NB4 (cell line): ENCODE data around the gene ZNF628.
"Not testable (repeated sequence)": the region's sequence is repeated elsewhere in the genome, so short reads cannot be mapped to it uniquely, and the experiment has no call there.

Source experiments
- DNase-seq: peaks from one replicate; pipeline ENCODE4 v3.0.0; 2010; ENCODE audit warnings: low read depth
- H3K4me3 ChIP-seq: one replicate; pipeline ENCODE4 v1.5.1; 2011; ENCODE audit warnings: mild to moderate bottlenecking, low read depth, low read length, moderate library complexity
- MYC ChIP-seq: IDR thresholded peaks from 2 replicates; pipeline ENCODE4 v1.6.1; 2011; ENCODE audit warnings: low read depth, low read length
- POLR2A ChIP-seq: IDR thresholded peaks from 2 replicates; pipeline ENCODE4 v1.6.1; 2011; ENCODE audit warnings: mild to moderate bottlenecking; ENCODE audit not compliant: insufficient read length; ENCODE audit errors: extremely low read depth
- TF ChIP-seq, protein P1 (sequence below): IDR thresholded peaks from one replicate; pipeline ENCODE4 v1.5.1; 2012; ENCODE audit warnings: low read depth, low read length
- TF ChIP-seq, protein P2 (sequence below): IDR thresholded peaks from 2 replicates; pipeline ENCODE4 v1.6.1; 2011; ENCODE audit warnings: low read depth, low read length

The ZNF628 gene

DNA sequence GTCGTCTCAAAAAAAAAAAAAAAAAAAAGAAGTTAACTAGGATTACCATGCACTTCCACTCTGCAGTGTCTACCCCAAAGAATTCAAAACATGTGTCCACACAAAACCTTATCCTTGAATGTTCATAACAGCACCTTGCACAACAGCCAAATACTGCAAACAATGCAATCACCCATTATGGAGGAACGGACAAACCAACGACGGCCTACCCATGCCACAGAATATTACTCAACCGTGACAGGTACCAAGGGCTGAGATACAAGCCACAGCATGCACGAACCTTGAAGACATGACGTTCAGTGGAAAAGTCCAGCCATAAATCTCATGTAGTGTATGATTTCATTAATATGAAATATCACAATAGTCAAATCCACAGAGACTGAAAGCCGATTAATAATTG, 30.4 kb upstream of the ZNF628 start:
- no peak for TF ChIP-seq POLR2A
- no peak overlapping the region for H3K4me3 ChIP-seq

DNA sequence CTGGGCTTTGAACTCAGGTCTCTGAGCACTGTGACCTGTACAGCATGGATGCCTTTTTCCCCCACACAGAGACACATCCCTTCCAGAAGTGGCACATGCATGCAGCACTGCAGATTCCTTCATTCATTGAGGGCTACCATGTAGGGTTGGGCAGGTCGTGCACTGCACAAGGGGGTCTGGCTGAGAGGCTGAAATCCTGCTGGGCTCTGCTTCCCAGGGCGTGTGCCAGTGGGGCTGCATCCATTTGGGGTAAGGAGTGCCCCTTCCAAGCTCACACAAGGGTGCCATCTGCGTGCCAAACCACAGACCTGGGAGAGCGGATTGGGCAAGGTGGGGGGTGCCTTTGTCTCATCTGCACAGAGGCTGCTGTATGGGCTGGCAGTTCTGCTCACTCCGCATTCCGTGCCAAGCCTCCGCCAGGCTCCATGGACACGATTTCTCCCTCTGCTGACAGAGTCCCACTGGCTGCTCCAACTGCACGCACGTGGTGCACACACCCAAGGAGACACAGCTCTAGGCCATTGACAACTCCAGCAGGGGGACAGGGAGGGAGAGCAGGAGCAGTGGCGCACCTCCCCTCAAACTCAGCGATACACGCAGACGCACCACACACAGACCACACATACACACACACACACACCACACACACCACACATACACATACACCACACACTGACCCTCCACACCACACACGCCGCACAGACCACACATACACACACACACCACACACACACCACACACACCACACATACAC, 28.8 kb upstream of the ZNF628 start:
- peak; percentile 38 for DNase-seq
- TF ChIP-seq, protein P1, sequence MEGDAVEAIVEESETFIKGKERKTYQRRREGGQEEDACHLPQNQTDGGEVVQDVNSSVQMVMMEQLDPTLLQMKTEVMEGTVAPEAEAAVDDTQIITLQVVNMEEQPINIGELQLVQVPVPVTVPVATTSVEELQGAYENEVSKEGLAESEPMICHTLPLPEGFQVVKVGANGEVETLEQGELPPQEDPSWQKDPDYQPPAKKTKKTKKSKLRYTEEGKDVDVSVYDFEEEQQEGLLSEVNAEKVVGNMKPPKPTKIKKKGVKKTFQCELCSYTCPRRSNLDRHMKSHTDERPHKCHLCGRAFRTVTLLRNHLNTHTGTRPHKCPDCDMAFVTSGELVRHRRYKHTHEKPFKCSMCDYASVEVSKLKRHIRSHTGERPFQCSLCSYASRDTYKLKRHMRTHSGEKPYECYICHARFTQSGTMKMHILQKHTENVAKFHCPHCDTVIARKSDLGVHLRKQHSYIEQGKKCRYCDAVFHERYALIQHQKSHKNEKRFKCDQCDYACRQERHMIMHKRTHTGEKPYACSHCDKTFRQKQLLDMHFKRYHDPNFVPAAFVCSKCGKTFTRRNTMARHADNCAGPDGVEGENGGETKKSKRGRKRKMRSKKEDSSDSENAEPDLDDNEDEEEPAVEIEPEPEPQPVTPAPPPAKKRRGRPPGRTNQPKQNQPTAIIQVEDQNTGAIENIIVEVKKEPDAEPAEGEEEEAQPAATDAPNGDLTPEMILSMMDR, result no peak
- TF ChIP-seq, protein P2, sequence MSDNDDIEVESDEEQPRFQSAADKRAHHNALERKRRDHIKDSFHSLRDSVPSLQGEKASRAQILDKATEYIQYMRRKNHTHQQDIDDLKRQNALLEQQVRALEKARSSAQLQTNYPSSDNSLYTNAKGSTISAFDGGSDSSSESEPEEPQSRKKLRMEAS, result 0 out of 2 replicates have a peak, but pooled peaks have one; percentile 30
- no peak overlapping the region for H3K4me3 ChIP-seq

More for the DNA sequence above, 30.4 kb upstream of the ZNF628 start:
- no peak for DNase-seq

DNA sequence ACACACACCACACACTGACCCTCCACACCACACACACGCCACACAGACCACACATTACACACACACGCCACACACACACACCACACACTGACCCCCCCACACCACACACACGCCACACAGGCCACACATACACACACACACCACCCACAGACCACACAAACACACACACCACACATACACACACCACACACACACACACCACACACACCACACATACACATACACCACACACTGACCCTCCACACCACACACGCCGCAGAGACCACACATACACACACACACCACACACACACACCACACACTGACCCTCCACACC, 28.3 kb upstream of the ZNF628 start:
- not testable (repeated sequence) for DNase-seq, H3K4me3 ChIP-seq

DNA sequence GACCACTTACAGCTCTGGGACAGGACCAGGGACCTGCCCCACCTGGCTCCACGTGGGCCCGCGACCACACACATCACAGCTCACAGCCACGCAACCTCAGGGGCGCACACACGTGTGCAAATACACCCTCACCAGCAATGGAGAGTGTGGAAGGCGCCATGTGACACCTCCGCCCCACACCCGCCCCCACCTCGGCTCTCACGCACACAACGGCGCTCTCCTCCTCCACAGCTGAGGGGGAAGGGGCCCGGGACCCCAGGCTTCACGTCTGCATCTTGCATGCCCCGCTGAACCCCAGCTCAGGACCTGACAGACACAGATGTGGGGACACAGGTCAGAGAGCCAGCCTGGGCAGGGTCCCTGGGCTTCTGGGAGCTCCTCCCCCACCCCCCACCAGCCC, 26.9 kb upstream of the ZNF628 start:
- no peak for DNase-seq
- TF ChIP-seq POLR2A (no peak), MYC (no peak)
- TF ChIP-seq, protein P2, result no peak
- TF ChIP-seq, protein P1, result no peak
- no peak overlapping the region for H3K4me3 ChIP-seq

DNA sequence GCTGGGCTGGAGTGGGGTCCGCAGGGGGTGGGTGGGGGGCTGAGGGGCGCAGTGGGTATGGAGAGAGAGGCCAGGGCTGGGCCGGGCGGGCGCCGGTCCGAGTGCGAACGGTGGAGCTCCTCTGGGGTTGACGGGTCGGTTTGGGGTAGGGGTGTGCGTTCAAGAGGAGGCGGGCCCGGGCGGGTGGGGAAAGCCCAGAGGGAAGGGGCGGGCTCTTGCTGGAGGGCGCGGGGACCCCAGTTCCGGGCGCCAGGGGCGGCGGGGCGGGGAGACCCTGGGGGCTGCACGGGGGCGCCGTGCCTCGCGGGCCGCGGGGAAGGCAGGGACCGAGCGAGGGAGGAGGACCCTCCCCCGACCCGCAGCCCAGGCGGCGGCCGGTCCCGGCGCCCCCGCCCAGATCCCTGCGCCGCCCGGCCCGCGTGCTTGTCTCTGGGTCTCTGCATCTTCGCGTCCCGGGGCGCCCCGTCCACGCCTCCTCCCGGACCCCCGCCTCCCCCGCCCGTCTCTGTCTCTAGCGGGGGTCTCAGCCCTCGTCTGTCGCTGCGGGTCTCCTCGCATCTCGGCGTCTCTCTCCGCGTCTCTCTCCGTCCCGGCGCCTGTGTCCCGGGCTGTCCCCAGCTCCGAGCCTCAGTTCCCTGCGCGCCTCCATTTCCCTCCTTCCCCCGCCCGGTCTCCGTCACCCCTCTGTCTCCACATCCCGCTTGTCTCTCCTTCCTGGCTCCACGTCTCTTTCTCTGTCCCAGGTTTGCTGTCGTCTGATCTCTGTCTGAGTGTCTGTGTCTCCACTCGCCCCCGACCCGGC, 25.1 kb upstream of the ZNF628 start:
- DNase-seq, result no peak
- no peak overlapping the region for H3K4me3 ChIP-seq
- TF ChIP-seq MYC (no peak), POLR2A (no peak)
- TF ChIP-seq, protein P2, result no peak
- TF ChIP-seq, protein P1, result no peak

DNA sequence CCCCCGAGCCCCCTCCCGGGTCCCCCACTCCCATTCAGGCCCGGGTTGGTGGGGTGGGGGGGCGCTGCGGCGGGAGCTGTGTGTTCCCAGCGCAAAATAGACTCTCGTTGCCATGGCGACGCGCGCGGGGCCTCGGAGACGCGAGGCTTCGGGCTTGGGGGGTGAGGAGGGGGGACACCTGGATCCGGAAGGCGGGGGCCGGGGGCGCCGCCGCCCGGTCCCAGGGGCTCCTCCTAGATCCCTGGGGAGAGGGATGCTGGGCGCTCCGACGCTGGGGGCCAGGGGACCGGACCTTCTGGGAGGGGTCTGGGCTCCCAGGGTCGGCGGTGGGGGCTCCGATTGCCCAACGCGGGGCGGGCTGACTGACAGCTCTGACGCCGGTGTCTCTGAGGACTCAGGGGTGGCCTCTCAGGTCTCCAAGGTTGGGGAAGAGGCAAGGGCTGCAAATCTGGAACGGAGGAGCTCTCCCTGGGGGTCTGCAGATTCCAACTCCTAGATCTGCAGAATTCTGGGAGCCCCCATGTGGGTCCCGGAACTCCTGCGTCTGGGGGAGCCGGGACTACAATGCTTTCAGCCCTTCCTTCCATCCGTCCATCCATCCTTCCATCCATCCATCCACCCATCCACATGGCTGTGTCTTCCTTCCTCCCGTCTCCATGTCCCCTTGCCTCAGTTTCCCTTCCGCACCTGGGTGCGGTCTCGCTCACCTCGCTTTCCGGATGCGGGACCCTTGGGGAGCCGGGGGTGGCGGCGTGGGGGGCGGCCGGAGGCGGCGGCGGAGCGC, 24.3 kb upstream of the ZNF628 start:
- no peak for DNase-seq
- H3K4me3 ChIP-seq, result no peak overlapping the region
- TF ChIP-seq, protein P1, result no peak
